ENCODE measurements around the gene MAP2. TPM values are rescaled to one million over a fixed set of nuclear protein-coding genes. Genes with fewer than 3 reads are reported as not detected.

Gene MAP2
- total RNA-seq, 1 experiment from 2014 or later: 3.4 TPM

DNA sequence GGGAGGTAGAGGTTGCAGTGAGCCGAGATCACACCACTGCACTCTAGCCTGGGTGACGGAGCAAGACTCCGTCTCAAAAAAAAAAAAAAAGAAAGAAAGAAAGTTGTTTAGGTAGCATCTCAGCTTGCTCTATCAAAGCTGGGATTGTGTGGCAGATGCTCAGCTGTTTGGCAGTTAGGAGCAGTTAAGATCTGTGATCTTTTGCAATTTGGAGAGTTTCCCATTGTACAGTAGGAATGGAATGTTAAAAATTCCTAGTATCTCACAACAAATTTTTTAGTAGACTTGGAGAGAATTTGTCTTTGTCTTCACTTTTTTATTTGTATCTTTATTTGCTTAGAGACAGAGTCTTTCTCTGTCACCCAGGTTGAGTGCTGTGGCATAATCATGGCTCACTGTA is 224.9 kb downstream of the MAP2 start:
- DNase-seq (ENCODE audit: low read depth): peak; percentile 64

DNA sequence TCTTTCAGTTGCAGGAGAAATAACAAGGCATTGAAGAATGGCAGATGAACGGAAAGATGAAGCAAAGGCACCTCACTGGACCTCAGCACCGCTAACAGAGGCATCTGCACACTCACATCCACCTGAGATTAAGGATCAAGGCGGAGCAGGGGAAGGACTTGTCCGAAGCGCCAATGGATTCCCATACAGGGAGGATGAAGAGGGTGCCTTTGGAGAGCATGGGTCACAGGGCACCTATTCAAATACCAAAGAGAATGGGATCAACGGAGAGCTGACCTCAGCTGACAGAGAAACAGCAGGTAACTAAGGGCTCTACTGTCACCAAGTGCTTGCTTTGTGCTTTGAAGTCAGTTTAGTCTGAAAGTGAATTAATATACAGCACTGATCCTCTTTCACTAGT is 229.3 kb downstream of the MAP2 start:
- DNase-seq (ENCODE audit: low read depth): no peak

DNA sequence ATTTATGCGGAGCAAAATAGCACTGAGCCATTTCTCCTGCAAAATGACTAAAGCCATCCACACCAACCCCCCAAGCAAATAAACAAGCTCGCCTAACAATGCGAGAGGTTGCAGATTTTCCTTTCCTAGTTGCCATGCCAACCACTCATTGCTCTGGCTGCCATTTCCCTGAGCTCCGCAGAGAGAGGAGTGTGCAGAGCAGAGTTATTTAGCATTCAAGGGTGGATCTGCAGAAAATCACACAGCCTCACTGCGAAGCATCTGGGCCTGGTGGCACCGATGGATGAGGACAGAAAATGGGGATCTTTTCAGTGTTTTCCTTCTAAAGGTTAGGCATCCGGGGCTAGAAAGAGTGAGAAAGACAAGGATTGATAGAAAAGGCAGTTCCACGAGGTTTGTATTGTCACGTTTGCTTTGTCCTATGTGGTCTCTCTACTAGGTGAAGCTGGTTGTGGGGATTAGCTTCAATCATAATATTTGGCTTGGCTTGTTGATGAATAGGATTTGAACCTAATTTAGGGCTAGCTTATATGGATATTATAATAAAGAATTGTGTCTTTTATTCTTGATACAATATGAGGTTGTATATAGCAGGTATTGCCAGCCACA is 237.5 kb downstream of the MAP2 start:
- DNase-seq (ENCODE audit: low read depth): peak; percentile 33

DNA sequence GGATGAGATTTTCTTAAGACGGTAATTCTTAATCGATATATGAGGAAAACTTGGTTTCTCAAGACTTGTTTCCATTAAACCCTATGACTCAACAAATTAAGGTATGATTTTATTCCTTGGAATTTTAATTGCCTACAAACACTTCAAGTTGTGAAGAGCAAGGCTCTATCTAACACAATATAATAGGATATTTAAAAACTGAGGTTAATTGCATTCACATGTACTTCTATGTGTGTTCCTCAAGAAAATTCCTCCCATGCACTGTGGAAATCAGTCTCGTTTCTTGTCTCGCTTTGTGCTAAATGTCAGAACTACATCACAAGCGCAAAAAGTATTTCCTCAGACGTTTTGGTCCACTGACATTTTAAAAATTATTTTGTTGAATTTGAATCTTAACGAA is 238.2 kb downstream of the MAP2 start:
- no peak for DNase-seq (ENCODE audit: low read depth)

DNA sequence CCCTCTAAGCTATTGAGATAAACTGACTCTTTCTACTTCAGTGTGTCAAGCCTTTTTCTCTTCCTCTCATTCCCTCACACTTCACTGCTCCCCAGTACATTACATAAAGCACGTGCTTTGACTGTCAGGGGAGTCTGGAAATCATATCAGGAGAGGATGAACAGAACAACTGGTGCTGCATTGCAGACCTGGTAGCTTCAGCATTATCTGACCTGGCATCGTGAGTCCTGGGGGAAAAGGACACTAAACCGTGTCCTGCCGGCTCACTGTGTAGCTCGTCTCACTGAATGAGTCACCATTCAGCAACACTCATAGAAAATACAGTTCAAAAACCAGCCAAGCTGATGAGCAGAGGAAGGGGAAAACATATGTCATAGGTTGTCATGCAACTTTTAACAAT is 239.3 kb downstream of the MAP2 start:
- peak; percentile 62 for DNase-seq (ENCODE audit: low read depth)

DNA sequence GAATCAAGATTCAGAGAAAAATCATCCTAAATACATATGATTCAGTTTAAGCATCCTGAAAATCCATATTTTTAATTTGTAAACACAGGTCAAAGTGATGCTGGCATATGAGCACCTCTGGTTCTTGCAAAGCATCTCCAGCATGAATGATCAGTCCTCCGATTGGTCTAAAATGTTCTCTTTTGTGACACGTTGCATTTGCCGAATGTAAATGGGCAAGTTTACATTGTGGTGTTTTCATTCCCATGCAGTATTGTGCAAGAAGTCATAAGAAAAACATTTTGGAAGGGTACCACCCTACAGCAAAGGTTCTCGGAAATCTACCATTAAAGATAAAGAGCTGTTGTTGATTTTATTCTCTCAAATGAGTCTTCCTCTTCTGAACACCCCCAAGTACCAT is 239.8 kb downstream of the MAP2 start:
- DNase-seq (ENCODE audit: low read depth): no peak

DNA sequence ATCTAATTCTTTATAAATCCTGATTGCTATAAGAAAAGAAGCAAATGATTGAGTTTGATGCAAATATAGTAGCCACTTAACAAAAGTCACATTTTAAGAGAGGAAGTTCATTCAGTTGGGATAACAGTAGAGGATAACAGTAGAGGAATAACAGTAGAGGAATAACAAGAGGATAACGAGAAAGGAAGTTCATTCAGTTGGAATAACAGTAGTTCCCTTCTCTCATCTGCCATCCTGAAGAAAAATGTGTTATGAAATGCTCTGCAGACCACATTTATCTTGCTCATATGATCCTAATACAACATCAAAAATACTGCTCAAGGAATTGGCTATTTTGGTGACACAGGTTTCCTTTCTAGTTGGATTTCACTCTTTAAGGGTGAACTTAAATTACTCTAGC is 242.4 kb downstream of the MAP2 start:
- DNase-seq (ENCODE audit: low read depth): no peak

DNA sequence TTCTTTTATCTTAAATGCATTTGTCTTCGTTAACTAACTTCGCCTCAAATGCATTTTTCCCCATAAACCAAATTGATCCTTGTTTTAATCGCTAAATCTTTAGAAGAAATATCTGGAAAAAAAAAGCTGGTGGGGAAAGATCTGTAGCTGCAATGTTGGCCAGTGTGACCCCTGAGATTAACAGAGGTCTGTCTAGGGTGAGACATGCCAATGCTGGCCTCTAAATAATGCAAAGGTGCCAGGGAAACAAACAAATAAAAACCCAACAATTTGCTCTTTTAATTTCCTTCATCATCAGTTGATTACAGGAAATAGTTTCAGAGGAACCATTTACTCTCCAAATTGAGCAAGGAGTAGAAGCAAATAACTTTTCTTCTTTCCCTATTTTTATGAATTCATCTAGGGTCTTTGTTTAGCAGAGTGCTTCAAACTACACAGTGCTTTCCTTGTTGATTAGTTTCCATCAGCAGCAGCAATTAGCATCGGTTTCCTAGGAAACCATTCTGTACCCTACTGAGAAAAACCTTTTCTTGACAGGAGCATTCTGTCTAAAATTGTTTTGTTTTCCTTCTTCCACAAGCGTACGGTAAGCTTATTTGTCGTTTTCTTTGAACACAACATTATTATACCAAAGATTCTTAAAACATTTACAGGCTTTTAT is 247.3 kb downstream of the MAP2 start:
- DNase-seq (ENCODE audit: low read depth): no peak

DNA sequence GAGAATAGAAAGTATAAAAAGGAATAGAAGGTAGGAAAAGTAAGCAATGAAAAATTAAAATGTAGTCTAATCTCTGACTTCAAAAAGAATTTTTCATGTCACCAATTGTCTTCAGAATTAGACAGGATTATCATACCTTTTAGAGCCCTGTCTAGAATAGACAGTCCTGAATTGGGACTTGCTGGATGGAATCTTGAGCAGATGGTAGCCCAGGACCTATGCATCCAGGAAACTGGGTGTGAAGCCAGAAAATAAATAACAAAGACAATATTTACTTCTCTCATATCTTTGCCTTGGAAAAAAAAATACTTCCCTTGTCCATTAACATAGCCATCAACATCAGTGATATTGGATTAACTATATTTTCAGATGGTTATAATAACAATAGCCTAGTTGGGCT is 250.0 kb downstream of the MAP2 start:
- DNase-seq (ENCODE audit: low read depth): no peak

DNA sequence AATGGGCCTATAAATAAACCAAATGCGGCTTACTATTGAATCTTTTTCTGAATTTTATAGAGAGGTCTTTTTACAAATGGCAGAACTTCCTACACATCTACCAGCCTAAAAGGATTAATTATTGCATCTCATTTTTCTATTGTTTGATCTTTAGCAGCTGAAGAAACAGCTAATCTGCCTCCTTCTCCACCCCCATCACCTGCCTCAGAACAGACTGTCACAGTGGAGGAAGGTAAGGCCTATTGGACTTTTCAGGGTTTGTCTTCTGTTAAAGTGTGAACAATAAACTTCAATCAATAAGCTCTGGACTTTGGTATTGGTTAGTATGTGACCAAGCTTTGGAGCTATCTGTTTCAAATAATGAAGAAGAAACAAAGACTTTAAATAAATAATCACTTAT is 256.7 kb downstream of the MAP2 start:
- no peak for DNase-seq (ENCODE audit: low read depth)

DNA sequence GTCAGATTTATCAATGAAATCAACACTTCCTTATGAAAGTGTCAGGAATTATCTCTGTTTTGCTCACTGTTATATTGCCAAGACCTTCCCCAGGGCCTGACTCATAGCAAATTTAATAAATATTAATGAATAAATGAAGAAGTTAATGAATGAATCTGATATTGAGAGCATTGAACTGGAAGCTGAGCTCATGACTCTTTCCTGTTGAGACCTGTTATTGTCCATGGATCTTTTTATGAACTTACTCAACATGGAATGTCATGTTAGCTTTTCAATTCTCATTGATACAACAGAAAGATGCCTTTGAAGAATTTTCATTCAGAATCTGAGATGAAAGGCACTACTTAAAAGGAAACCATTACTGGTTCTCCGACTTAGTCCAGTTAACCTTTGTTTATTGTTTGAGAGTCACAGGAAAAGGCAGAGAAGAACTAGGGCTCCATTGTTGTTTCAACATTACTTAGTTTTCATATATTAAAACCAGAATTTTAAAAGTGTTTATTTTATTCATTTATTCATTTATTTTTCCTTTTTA is 257.4 kb downstream of the MAP2 start:
- DNase-seq (ENCODE audit: low read depth): no peak

DNA sequence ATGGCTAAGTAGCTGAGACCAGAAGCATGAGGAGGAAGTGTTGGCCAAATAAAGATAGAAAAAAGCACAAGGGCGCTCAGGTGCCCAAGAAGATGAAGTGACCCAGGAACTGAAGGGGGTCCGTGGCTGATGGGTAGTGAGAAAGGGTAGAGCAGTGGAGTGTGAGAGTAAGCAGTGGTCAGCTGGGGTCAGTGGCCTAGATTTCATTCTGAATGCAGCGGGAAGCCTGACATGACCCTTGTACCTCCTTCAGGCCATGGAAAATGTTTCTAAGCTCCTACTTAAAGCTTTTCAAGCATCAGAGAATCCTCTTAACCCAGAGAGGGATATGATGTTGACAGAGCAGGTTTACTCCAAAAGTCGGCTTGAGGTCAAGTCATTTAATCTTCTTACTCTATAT is 258.8 kb downstream of the MAP2 start:
- no peak for DNase-seq (ENCODE audit: low read depth)

DNA sequence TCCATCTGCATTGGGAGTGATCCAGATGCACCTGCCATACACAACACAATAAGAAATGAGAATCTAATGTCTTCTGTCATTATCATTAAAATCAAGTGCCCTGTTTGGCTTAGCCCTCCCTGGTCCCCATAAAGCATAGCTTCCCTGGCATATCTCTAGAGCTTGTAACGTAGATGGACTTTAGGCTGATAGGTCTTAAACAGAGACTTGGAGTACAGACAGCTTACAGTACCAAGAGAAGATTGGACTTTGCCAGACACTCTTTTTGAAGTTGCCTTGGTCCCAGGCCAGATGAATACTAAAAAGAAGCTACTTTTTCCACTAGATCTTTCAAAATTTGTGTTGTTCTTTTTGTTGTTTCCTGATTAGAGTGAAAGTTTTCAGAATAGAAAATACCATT is 261.5 kb downstream of the MAP2 start:
- no peak for DNase-seq (ENCODE audit: low read depth)

DNA sequence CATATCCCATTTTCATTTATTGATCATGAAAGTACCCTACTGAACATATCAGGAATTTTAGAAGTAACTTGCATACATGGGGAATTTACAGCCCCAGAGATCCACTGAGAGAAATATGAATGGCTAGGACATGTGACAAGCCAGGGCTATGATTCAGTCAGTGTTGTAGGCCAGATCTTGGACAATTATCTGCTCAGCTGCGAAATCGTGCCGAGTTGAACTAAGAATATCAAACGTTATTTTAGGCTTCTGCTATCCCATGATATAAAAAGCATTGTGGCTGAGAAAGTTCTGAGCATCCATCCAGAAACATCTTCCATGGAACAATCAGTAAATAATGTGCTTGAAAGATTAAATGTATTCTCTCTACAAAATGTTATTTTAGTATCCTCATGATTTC is 262.1 kb downstream of the MAP2 start:
- no peak for DNase-seq (ENCODE audit: low read depth)

DNA sequence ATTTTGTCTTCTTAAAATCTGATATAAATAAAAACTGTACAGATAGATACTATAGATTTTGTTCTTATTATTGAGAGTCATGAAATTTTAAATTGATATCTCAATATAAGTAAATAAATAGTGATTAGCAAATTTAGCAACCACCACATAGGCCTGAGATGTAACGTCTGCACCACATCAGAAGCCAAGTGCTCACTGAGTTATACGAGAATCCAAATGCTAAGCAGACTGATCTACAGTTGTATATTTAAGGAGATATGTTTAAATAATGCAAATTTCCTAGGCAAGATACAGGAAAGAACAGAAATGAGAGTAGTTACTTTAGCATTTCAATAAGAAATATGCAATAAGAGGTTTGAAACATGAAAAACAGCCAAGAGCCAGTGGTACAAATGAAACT is 262.6 kb downstream of the MAP2 start:
- no peak for DNase-seq (ENCODE audit: low read depth)

DNA sequence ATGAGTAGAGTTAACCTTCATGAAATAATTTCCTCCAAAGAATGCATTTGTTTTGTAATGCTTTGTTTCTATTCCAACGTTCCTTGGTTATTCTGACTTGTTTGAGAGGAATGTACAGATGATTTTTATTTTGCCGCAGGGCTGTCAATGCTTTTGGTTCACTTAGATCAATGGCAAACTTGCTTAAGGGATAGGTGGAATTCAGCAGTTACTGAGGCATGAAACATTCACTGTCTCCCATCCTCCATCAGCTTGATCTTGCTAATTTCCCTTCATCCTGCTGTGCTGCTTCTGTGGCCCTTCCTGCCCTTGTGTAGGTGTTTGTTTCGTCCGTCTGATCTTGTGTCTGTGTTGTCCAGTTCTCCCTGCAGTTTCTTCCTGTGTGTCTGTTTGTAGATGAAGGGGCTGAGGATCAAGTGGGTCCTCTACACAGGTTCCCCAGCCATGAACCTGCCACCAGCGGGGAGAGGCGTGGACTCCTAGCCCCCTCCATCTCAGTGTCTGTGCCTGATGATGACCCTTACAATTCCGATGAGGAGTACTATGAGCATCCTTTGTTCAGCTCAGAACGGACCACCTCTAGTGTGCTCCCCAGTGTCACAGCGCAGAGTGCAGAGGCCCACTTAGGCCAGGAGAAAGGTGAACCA is 263.6 kb downstream of the MAP2 start:
- DNase-seq (ENCODE audit: low read depth): no peak

DNA sequence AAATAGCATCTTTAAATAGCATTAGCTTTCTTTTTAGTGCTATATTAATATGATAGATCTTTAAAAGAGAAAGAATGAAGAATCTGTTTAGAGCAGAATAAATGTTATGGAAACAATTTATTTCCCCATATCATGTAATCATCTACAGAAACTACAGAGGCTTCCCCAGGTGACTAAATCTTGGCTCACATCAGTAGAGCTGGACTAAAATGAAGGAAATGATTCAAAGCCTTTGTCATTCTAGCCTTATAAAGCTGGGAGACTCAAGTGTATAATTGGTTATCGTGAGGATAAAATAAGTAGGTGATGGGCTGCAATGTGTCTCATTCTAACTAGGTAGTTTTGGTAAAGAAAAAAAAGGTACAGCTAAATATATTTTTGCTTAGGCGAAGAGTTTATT is 264.5 kb downstream of the MAP2 start:
- DNase-seq (ENCODE audit: low read depth): no peak

DNA sequence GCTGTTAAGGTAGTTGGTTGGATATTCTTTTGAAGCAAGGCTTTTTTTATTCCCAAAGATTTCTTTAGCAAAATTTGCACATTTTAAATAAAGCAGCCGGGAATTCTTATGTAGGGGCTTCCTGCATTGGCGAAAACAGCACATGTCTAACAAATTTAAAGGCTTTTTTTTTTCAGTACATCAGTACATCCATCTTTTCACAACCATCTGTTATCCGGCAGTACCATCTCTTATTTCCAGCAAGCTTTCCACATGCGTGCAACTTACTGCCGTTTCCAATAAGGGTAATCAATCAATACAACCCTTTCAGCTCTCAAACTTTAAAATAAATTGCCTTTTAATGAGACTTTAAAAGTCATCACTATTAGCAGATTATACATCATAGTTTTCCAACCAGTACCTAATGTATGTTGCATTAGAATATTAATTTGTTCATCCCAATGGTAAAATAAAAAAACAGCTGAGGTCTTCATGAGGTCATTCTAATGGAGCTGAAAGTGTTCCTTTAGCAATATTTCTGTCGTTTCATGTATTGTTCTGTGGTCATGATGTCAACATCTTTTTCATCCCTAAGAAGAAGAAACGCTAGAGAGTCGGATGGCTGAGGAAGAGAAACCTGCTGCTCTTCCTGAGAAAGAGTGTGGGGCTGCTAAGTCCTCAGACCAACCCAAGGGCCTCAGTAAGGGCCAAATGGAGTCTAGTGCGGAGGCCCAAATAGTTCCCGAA is 266.3 kb downstream of the MAP2 start:
- DNase-seq (ENCODE audit: low read depth): no peak

DNA sequence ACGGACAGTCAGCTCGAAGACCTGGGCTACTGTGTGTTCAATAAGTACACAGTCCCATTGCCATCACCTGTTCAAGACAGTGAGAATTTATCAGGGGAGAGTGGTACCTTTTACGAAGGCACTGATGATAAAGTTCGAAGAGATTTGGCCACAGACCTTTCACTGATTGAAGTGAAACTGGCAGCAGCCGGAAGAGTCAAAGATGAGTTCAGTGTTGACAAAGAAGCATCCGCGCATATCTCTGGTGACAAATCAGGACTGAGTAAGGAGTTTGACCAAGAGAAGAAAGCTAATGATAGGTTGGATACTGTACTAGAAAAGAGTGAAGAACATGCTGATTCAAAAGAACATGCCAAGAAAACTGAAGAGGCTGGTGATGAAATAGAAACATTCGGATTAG is 270.9 kb downstream of the MAP2 start:
- no peak for DNase-seq (ENCODE audit: low read depth)

DNA sequence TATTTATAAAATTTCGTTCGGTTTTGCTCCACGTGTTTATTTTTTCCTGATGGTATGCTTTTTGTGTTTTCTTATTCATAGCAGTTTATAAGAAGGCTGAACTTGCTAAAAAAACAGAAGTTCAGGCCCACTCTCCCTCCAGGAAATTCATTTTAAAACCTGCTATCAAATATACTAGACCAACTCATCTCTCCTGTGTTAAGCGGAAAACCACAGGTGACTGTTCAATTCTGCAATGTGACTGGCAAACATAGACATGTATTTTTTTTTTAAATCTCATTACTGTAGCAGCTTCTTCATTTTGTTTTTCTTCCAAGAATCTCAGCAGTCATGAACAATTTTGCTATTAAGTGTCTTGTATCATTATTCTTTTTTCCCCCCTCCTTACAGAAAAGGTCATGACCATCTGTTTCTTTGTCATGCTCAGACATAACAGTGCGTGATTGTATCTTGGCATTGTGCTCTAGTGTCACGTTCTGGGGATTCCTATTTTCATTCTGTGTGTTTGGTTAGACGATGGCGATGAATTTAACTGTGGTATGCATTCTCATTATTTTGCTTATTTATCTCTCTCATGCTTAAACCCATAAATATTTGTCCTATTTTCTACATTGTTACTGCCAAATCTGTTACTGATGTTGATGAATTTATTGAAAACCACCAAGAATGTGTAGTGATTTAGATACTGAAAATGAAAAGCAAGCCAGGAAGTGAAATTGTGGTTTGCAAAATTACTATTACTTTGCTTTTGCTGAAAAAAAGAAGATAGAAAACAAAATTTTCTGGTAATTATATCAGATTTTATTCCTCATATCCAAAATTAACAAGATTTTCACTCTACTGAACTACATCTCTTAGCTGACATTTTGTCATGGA is 273.2 kb downstream of the MAP2 start:
- peak; percentile 5 for DNase-seq (ENCODE audit: low read depth)

DNA sequence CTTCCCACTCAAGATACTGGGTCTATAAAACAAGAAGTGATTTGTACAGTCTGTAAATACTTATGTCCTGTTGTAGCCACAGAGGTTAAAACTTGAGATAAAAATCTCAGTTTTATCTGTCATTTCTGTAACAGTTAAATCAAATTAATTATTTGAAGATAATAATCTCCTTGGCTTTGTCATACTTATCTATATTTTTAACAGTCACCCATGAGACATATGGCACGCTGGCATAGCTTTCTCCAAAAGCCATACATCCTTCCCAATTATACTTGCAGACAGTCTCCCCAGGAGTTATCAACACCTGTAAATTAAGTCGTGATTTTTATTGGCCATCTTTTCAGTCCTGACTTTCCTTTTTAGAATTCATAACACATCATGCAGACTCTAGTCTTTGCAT is 278.9 kb downstream of the MAP2 start:
- DNase-seq (ENCODE audit: low read depth): no peak

DNA sequence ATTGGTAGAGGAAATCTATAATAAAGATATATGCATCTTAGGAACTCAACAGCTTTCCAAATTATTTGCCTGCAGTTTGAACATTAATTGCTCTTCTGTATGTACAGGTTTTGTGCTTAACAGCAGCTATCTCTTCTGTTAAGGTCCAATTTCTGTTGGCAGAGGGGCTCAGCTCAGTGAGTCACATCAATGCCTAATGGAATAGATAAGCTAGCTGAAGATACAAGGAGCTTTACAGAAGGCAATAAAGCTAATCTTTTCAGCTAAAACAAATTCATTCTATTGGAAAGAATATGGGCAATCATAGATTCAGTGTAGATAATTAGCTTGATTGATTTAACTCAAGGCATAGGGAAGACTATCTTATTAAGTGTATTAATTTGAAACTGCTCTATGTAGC is 289.4 kb downstream of the MAP2 start:
- no peak for DNase-seq (ENCODE audit: low read depth)

All from M059J (cell line).